NB4 (cell line): ENCODE data around the gene NADK2.
A peak's percentile ranks its signal among the peaks of the same experiment; 100 is the strongest.

Experiments used
- DNase-seq: peaks from one replicate; pipeline ENCODE4 v3.0.0; 2010; ENCODE audit warnings: low read depth
- H3K4me3 ChIP-seq: one replicate; pipeline ENCODE4 v1.5.1; 2011; ENCODE audit warnings: mild to moderate bottlenecking, low read depth, low read length, moderate library complexity
- MYC ChIP-seq: IDR thresholded peaks from 2 replicates; pipeline ENCODE4 v1.6.1; 2011; ENCODE audit warnings: low read depth, low read length
- POLR2A ChIP-seq: IDR thresholded peaks from 2 replicates; pipeline ENCODE4 v1.6.1; 2011; ENCODE audit warnings: mild to moderate bottlenecking; ENCODE audit not compliant: insufficient read length; ENCODE audit errors: extremely low read depth
- TF ChIP-seq, protein P1 (sequence below): IDR thresholded peaks from one replicate; pipeline ENCODE4 v1.5.1; 2012; ENCODE audit warnings: low read depth, low read length
- TF ChIP-seq, protein P2 (sequence below): IDR thresholded peaks from 2 replicates; pipeline ENCODE4 v1.6.1; 2011; ENCODE audit warnings: low read depth, low read length

NADK2 gene

DNA sequence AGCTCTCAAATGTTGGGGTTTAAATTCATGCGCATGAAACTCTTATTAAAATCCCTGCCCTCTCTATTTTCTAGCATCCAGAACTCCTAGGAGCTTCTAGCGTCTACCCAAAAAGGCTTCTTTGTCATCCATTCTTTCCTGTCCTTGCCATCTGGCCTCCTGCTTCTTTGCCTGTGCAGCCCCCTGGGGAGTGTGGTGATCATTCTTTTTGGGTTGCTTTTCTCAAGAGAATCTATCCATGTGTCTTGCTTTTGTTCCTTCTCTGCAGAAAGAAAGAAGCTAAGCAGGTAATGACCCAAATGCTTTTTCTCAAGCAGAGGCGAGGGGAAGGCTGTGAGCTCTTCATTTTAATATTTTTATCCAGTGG lies 63.2 kb downstream of the NADK2 start:
- DNase-seq, result no peak
- H3K4me3 ChIP-seq, result no peak overlapping the region
- TF ChIP-seq, protein P1, sequence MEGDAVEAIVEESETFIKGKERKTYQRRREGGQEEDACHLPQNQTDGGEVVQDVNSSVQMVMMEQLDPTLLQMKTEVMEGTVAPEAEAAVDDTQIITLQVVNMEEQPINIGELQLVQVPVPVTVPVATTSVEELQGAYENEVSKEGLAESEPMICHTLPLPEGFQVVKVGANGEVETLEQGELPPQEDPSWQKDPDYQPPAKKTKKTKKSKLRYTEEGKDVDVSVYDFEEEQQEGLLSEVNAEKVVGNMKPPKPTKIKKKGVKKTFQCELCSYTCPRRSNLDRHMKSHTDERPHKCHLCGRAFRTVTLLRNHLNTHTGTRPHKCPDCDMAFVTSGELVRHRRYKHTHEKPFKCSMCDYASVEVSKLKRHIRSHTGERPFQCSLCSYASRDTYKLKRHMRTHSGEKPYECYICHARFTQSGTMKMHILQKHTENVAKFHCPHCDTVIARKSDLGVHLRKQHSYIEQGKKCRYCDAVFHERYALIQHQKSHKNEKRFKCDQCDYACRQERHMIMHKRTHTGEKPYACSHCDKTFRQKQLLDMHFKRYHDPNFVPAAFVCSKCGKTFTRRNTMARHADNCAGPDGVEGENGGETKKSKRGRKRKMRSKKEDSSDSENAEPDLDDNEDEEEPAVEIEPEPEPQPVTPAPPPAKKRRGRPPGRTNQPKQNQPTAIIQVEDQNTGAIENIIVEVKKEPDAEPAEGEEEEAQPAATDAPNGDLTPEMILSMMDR, result no peak
- no peak for TF ChIP-seq POLR2A
- TF ChIP-seq, protein P2, sequence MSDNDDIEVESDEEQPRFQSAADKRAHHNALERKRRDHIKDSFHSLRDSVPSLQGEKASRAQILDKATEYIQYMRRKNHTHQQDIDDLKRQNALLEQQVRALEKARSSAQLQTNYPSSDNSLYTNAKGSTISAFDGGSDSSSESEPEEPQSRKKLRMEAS, result no peak
- no peak for TF ChIP-seq MYC

DNA sequence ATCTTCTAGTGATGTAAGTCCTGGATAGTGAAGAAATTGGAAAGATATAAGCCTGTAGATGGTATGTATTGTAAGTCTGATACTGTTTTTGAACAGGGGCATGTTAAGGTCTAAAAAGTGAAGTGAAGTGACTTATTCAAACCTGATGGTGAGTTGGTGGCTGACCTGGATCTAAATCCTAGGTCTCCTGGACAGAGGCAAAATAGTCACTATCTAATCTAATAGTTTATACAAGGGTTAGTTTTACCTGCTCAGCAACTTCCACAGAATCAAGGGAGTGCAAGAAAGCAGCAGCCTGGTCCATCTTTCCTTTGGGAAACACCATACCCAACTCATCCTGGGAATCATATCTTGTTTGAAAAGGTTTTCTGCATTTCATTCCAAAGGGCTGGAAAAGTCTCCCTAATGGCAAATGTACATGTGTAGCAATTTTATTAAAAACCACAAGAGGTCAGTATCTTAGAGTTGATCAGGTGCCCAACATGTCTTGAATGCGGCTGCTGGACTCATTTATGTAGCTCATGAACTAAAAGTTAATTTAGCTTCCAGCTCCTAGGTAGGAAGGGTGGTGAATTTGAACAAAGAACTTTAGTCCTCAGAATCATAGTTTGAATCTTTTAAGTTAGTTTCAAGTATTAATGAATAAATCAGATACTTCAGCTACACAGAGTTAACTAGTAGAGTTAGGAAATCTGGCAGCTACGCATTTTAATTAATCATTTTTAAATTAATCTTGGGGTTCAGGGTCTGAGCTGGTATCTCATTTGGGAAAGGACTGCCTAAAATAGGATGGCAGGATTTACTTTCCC lies 63.8 kb downstream of the NADK2 start:
- TF ChIP-seq POLR2A, result no peak
- TF ChIP-seq, protein P2, result no peak
- TF ChIP-seq, protein P1, result peak; percentile 23
- no peak for TF ChIP-seq MYC
- DNase-seq, result peak; percentile 42
- no peak overlapping the region for H3K4me3 ChIP-seq

DNA sequence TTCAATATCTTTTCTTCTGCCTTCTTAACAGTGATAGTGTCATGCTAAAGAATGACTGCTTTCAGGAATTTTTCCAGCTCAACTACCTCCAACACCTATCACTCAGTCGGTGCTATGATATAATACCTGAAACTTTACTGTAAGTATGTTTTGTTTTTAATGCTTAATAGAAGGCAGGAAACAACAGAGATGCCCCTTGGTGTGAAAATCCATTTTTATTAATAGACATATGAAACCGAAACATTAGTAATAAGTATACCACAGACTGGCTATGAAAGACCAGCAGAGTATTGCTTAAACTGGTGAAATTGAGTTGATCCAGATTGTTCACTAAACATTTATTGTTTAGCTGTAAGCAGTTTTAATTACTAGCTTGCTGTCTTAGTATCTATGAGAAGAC lies 64.6 kb downstream of the NADK2 start:
- no peak for DNase-seq
- TF ChIP-seq POLR2A, result no peak
- TF ChIP-seq MYC, result no peak
- TF ChIP-seq, protein P1, result no peak
- TF ChIP-seq, protein P2, result no peak
- no peak overlapping the region for H3K4me3 ChIP-seq

DNA sequence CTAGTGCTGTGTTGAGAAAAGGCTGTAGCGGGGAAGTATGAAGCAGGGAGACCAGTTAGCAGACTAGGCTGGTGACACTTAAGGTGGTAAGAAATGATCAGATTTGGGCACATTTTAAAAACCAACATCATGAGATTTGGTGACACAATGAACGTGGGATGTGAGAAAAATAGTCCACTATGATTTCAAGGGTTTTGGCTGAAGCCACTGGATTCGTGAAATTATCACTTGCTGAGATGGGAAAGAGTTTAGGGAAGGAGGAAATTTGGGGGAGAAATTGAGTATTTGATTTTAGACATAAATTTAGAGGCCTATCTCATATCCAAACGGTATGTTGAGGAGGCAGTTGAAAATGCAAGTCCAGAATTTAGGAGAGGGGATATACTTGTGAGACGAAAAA lies 66.7 kb downstream of the NADK2 start:
- DNase-seq, result no peak

DNA sequence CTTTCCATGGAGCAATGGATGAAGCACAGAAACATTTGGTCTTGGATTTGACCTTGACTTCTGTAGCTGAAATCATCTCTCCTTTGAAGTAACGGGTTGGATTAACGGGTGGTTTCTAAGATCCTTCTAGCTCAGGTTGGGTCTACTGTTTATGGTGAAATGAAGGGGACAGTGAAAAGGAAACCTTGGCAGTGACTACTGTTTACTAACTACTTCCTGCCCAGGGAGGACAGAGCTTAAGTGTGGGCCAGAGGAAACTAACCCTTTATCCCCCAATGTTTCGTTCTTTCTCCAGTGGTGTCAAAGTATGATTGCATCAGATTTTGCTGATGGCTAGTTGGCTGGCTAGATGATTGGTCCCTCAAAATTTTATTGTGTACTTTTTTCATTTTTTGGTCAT lies 67.6 kb downstream of the NADK2 start:
- DNase-seq, result no peak
- no peak overlapping the region for H3K4me3 ChIP-seq
- TF ChIP-seq MYC, result no peak
- no peak for TF ChIP-seq POLR2A
- TF ChIP-seq, protein P2, result no peak
- TF ChIP-seq, protein P1, result no peak

More for the DNA sequence above, 66.7 kb downstream of the NADK2 start:
- TF ChIP-seq, protein P1, result no peak
- no peak for TF ChIP-seq POLR2A
- TF ChIP-seq, protein P2, result no peak
- TF ChIP-seq MYC, result no peak
- no peak overlapping the region for H3K4me3 ChIP-seq
